Loucy (cell line): ENCODE measurements around the gene FAM120B.

Experiments used
- CTCF ChIP-seq: fragments of 200-600 bp; sonication (generic); conservative IDR thresholded peaks from 2 replicates; pipeline ENCODE4 v1.5.1; 2014; ENCODE audit warnings: mild to moderate bottlenecking, antibody characterized with exemption, low read length
- EZH2phosphoT487 ChIP-seq: fragments of 200-600 bp; IDR thresholded peaks from 2 replicates; pipeline ENCODE4 v1.6.1; 2018; ENCODE audit warnings: antibody characterized with exemption, mild to moderate bottlenecking, moderate library complexity, borderline replicate concordance

GRCh38 chr6:170394980-170395379 is 88.4 kb downstream of the FAM120B start:
- TF ChIP-seq CTCF, result no peak
- no peak for TF ChIP-seq EZH2phosphoT487
